H1 (cell line): ENCODE measurements around the gene EN1. TPM values are rescaled to one million over a fixed set of nuclear protein-coding genes. Genes with fewer than 3 reads are reported as not detected.

ENCODE experiments used
- CTCF ChIA-PET: fragments of 300-600 bp; sonication (Branson Sonifier 250); formaldehyde crosslinking; loops from one replicate; lab custom pipeline; 2021; ENCODE audit not compliant: partially characterized antibody; lab: Charles Lee
- POLR2A ChIA-PET: fragments of 300-600 bp; sonication (Branson Sonifier 250); formaldehyde crosslinking; loops from one replicate; lab custom pipeline; 2021; ENCODE audit warnings: inconsistent platforms; ENCODE audit not compliant: partially characterized antibody; lab: Charles Lee
- DNase-seq, 2 experiments: peaks; one replicate each; pipeline versions ENCODE4 v3.0.0 to v3.0.0-alpha.2; 2010 to 2022; ENCODE audit warnings: low spot score in 2 of 2, low read depth in 1 of 2, mixed read lengths in 1 of 2
- FAIRE-seq: peaks from 2 replicates; lab custom pipeline; 2011; peaks lifted over from hg19 to GRCh38; lab: Jason Lieb, UNC
- H2AFZ ChIP-seq: 2 replicates; pipeline ENCODE4 v1.8.1; 2012; ENCODE audit warnings: low read length, inconsistent platforms
- H2AK5ac ChIP-seq: 2 replicates; pipeline ENCODE4 v1.6.1; 2013; ENCODE audit warnings: low read depth, low read length
- H2BK120ac ChIP-seq: replicated peaks from 2 replicates; pipeline ENCODE3; 2013; ENCODE audit warnings: low read depth, low read length, inconsistent platforms
- H2BK12ac ChIP-seq: 2 replicates; pipeline ENCODE4 v1.6.1; 2013; ENCODE audit warnings: low read depth, low read length
- H2BK15ac ChIP-seq: 2 replicates; pipeline ENCODE4 v1.6.1; 2013; ENCODE audit warnings: low read length
- H2BK20ac ChIP-seq: 2 replicates; pipeline ENCODE4 v1.6.1; 2013; ENCODE audit warnings: low read length
- H2BK5ac ChIP-seq: 2 replicates; pipeline ENCODE4 v1.6.1; 2013; ENCODE audit warnings: low read depth, low read length
- H3K14ac ChIP-seq: 2 replicates; pipeline ENCODE4 v1.6.1; 2013; ENCODE audit warnings: inconsistent platforms; ENCODE audit not compliant: insufficient read length
- H3K18ac ChIP-seq: 2 replicates; pipeline ENCODE4 v1.6.1; 2013; ENCODE audit warnings: low read length; ENCODE audit errors: extremely low read depth
- H3K23ac ChIP-seq: 2 replicates; pipeline ENCODE4 v1.6.1; 2013; ENCODE audit warnings: inconsistent platforms; ENCODE audit not compliant: insufficient read length
- H3K23me2 ChIP-seq: 2 replicates; pipeline ENCODE4 v1.6.1; 2013; ENCODE audit warnings: low read depth, low read length
- H3K27ac ChIP-seq: 2 replicates; pipeline ENCODE4 v1.6.1; 2011; ENCODE audit warnings: low read depth, low read length, inconsistent platforms
- H3K27me3 ChIP-seq, 4 experiments: replicated peaks in 1 of 4; 1 replicate in 1 of 4; 2 replicates in 3 of 4; pipeline versions ENCODE4 v1.6.1 to v1.8.1; 2011 to 2013; ENCODE audit warnings: low read length in 3 of 4, mild to moderate bottlenecking in 3 of 4, inconsistent platforms in 2 of 4, mixed read lengths in 2 of 4, moderate library complexity in 1 of 4; ENCODE audit not compliant: control insufficient read depth in 3 of 4, insufficient read depth in 3 of 4; ENCODE audit errors: extremely low read depth in 1 of 4
- H3K36me3 ChIP-seq, 4 experiments: 2 replicates each; pipeline versions ENCODE4 v1.6.1 to v1.8.1; 2011 to 2013; ENCODE audit warnings: mild to moderate bottlenecking in 4 of 4, low read length in 3 of 4, moderate library complexity in 2 of 4, control low read depth in 1 of 4, inconsistent platforms in 1 of 4; ENCODE audit not compliant: insufficient read depth in 4 of 4, control insufficient read depth in 2 of 4
- H3K4ac ChIP-seq: replicated peaks from 2 replicates; pipeline ENCODE3; 2013; ENCODE audit warnings: low read length, low read depth, mixed read lengths, inconsistent platforms; ENCODE audit not compliant: insufficient read length
- H3K4me1 ChIP-seq, 4 experiments: replicated peaks in 1 of 4; 1 replicate in 1 of 4; 2 replicates in 3 of 4; pipeline versions ENCODE4 v1.6.1 to v1.8.1; 2011 to 2013; ENCODE audit warnings: low read length in 3 of 4, inconsistent platforms in 2 of 4, mixed read lengths in 1 of 4; ENCODE audit not compliant: insufficient read depth in 4 of 4, control insufficient read depth in 3 of 4
- H3K4me2 ChIP-seq, 2 experiments: 2 replicates each; pipeline versions ENCODE4 v1.6.1 to v1.8.1; 2011 to 2013; ENCODE audit warnings: low read depth in 2 of 2, low read length in 2 of 2, control low read depth in 1 of 2, inconsistent platforms in 1 of 2, mild to moderate bottlenecking in 1 of 2; ENCODE audit not compliant: insufficient read depth in 1 of 2
- H3K4me3 ChIP-seq, 4 experiments: fragments of 200-600, 300-600 bp in 1 of 4; sonication (generic), shearing (Covaris generic), sonication (Bioruptor Twin) in 1 of 4; 2 replicates each; pipeline versions ENCODE4 v1.5.1 to v1.8.1; 2011 to 2016; ENCODE audit warnings: low read length in 4 of 4, low read depth in 3 of 4, control low read depth in 2 of 4, inconsistent platforms in 2 of 4, mild to moderate bottlenecking in 2 of 4, mixed read lengths in 1 of 4, moderate library complexity in 1 of 4; ENCODE audit not compliant: insufficient read depth in 2 of 4; ENCODE audit errors: extremely low read depth in 1 of 4
- H3K56ac ChIP-seq: replicated peaks from 2 replicates; pipeline ENCODE3; 2013; ENCODE audit warnings: low read depth, mild to moderate bottlenecking, mixed read lengths, low read length, inconsistent platforms; ENCODE audit not compliant: insufficient read length
- H3K79me1 ChIP-seq: 2 replicates; pipeline ENCODE4 v1.6.1; 2013; ENCODE audit warnings: low read depth, low read length, control low read depth
- H3K79me2 ChIP-seq, 2 experiments: 2 replicates each; pipeline versions ENCODE4 v1.6.1 to v1.8.1; 2012 to 2013; ENCODE audit warnings: low read length in 2 of 2, mild to moderate bottlenecking in 2 of 2, inconsistent platforms in 1 of 2; ENCODE audit not compliant: insufficient read depth in 2 of 2, control insufficient read depth in 1 of 2
- H3K9ac ChIP-seq, 4 experiments: replicated peaks in 1 of 4; 1 replicate in 1 of 4; 2 replicates in 3 of 4; pipeline versions ENCODE4 v1.6.1 to v1.8.1; 2011 to 2013; ENCODE audit warnings: low read depth in 3 of 4, low read length in 3 of 4, control low read depth in 2 of 4, mild to moderate bottlenecking in 2 of 4, moderate library complexity in 2 of 4, inconsistent platforms in 1 of 4; ENCODE audit errors: extremely low read depth in 1 of 4
- H3K9me3 ChIP-seq, 2 experiments: 2 replicates each; pipeline versions ENCODE4 v1.6.1 to v1.8.1; 2012 to 2013; ENCODE audit warnings: mild to moderate bottlenecking in 2 of 2, moderate library complexity in 2 of 2, control low read depth in 1 of 2, inconsistent platforms in 1 of 2, low read depth in 1 of 2, low read length in 1 of 2, mixed read lengths in 1 of 2; ENCODE audit not compliant: insufficient read depth in 2 of 2
- H4K20me1 ChIP-seq, 2 experiments: replicated peaks in 1 of 2; 2 replicates each; pipeline versions ENCODE3 to v1.8.1; 2011 to 2013; ENCODE audit warnings: inconsistent platforms in 2 of 2, low read length in 2 of 2, mild to moderate bottlenecking in 1 of 2; ENCODE audit not compliant: insufficient read depth in 2 of 2, control insufficient read depth in 1 of 2
- H4K5ac ChIP-seq: 2 replicates; pipeline ENCODE4 v1.6.1; 2013; ENCODE audit warnings: low read length, low read depth, mixed read lengths, inconsistent platforms; ENCODE audit not compliant: insufficient read length
- H4K8ac ChIP-seq: 2 replicates; pipeline ENCODE4 v1.8.0; 2013; ENCODE audit warnings: mild to moderate bottlenecking, moderate library complexity, low read length, inconsistent platforms; ENCODE audit not compliant: insufficient read depth; ENCODE audit errors: extremely low read depth
- H4K91ac ChIP-seq: replicated peaks from 2 replicates; pipeline ENCODE3; 2013; ENCODE audit warnings: low read length, mixed read lengths, inconsistent platforms; ENCODE audit not compliant: insufficient read length
- CHD1 ChIP-seq: IDR thresholded peaks from 2 replicates; pipeline ENCODE4 v1.6.1; 2012; ENCODE audit warnings: low read depth, low read length, improper control_type of control experiment
- EZH2 ChIP-seq: fragments of 200-600 bp; sonication (generic); IDR thresholded peaks from 2 replicates; pipeline ENCODE4 v1.7.1; 2012; ENCODE audit warnings: low read depth, mild to moderate bottlenecking, moderate library complexity, low read length, inconsistent platforms; ENCODE audit not compliant: severe bottlenecking
- HDAC2 ChIP-seq, 2 experiments: fragments of 300-600 bp in 1 of 2; sonication (generic) in 1 of 2; IDR thresholded peaks; 2 replicates each; pipeline ENCODE4 v1.6.1; 2011 to 2012; ENCODE audit warnings: low read depth in 2 of 2, low read length in 2 of 2, mild to moderate bottlenecking in 2 of 2, moderate library complexity in 2 of 2, borderline replicate concordance in 1 of 2, inconsistent platforms in 1 of 2
- JUN ChIP-seq: IDR thresholded peaks from 2 replicates; pipeline ENCODE4 v1.6.1; 2011; ENCODE audit warnings: low read depth, mild to moderate bottlenecking, improper control_type of control experiment, low read length
- NANOG ChIP-seq: IDR thresholded peaks from 2 replicates; pipeline ENCODE4 v1.6.1; 2011; ENCODE audit warnings: low read length, low read depth, mild to moderate bottlenecking, inconsistent platforms; ENCODE audit not compliant: insufficient read depth, poor library complexity, severe bottlenecking
- NRF1 ChIP-seq: IDR thresholded peaks from 2 replicates; pipeline ENCODE4 v1.6.1; 2011; ENCODE audit warnings: mild to moderate bottlenecking, low read depth, low read length, improper control_type of control experiment
- RNF2 ChIP-seq: fragments of 200-900, 300-1000 bp; sonication (generic); IDR thresholded peaks from 2 replicates; pipeline ENCODE4 v1.7.1; 2016; ENCODE audit warnings: borderline replicate concordance, low read depth, mild to moderate bottlenecking, antibody characterized with exemption, low read length; ENCODE audit not compliant: poor library complexity, severe bottlenecking; ENCODE audit errors: missing control alignments
- SP1 ChIP-seq: IDR thresholded peaks from 2 replicates; pipeline ENCODE4 v1.6.1; 2011; ENCODE audit warnings: low read depth, low read length
- SP4 ChIP-seq: IDR thresholded peaks from 2 replicates; pipeline ENCODE4 v1.6.1; 2012; ENCODE audit warnings: low read length, inconsistent platforms
- SUZ12 ChIP-seq: fragments of 200-600 bp; sonication (generic); IDR thresholded peaks from 2 replicates; pipeline ENCODE4 v1.6.1; 2012; ENCODE audit warnings: mild to moderate bottlenecking, inconsistent platforms, low read length, moderate library complexity, mixed read lengths
- TCF12 ChIP-seq: IDR thresholded peaks from 2 replicates; pipeline ENCODE4 v1.6.1; 2011; ENCODE audit warnings: low read depth, mild to moderate bottlenecking, low read length
- TEAD4 ChIP-seq: IDR thresholded peaks from 2 replicates; pipeline ENCODE4 v1.6.1; 2012; ENCODE audit warnings: low read depth, low read length, inconsistent platforms, mixed read lengths
- YY1 ChIP-seq: IDR thresholded peaks from 2 replicates; pipeline ENCODE4 v1.6.1; 2011; ENCODE audit warnings: low read depth, mild to moderate bottlenecking, low read length
- WGBS, 2 experiments: shearing (Covaris generic) in 1 of 2; methylation state at CpG; one replicate each; pipeline versions ENCODE4 v1.1.6 to v1.1.7; 2013 to 2015; ENCODE audit warnings: low lambda C conversion rate in 2 of 2, mixed read lengths in 2 of 2, inconsistent platforms in 1 of 2, low coverage in 1 of 2, missing lambda C conversion rate in 1 of 2; ENCODE audit not compliant: insufficient replicate concordance in 2 of 2, insufficient coverage in 1 of 2, insufficient read length in 1 of 2; ENCODE audit errors: extremely low coverage in 1 of 2, missing lambda C conversion rate in 1 of 2; 5-methylcytosine and 5-hydroxymethylcytosine counted together
- polyA plus RNA-seq, 7 experiments: library from polyadenylated mRNA; depleted of rRNA in 3 of 7; stranded (reverse) in 5 of 7; unstranded in 2 of 7; fragments of >200 nt in 5 of 7; fragments of 200-250 nt in 2 of 7; gene quantifications; 1 replicate in 5 of 7; 2 replicates in 1 of 7; 4 replicates in 1 of 7; pipeline versions ENCODE4 v1.2.1 to v1.2.3, GENCODE V29; 2011 to 2013; ENCODE audit warnings: missing spikeins in 2 of 7, mixed read lengths in 2 of 7
- total RNA-seq: library from RNA; stranded (reverse); fragmentation: NEBNext Ultra II Directional; extraction: Animal tissue kit (Norgen Biotek cat#: 25700); gene quantifications from 2 replicates; pipeline ENCODE4 v1.2.1, GENCODE V29; 2021

EN1 gene
- total and polyA plus RNA-seq, 2 of the 8 experiments (the other 6 are each of a cell fraction or from before 2014, with no cell fraction given): not detected

DNA sequence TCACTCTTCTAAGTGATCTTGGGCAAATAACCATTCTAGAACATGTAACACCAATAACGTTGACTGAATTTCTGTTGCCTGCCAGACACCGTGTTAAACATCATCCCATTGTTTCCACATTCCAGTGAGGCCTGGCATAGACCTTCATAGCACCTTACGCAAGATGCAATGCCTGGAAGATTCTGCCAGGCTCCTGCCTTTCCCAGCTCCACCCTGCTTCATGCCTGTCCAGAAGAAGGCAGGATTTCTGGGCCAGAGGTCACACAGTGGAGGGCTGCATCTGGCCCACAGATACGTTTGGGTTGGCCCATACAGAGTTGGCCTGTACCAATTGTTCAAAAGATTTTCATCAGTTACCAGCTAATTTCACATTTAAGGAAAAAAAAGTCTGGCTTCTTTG, 46.3 kb downstream of the EN1 start:
- Histone ChIP-seq H4K8ac (no peak overlapping the region), H3K56ac (no peak overlapping the region), H3K14ac (no peak overlapping the region), H3K27ac (no peak overlapping the region), H2BK120ac (no peak overlapping the region), H3K23me2 (no peaks in the 10 kb centered on the region; the same call in 1 of the 2 replicates), H3K4ac (no peak overlapping the region), H2BK5ac (no peak overlapping the region), H2AK5ac (no peak overlapping the region), H2AFZ (no peak overlapping the region), H2BK20ac (no peak overlapping the region), H3K36me3 (0 out of 8 replicates have a peak, but pooled peaks cover 0 to 2% (median 0%) of the 10 kb centered on the region in 4 experiments), H3K9me3 (no peaks in the 10 kb centered on the region), H3K27me3 (no peaks in the 10 kb centered on the region; a peak in 1 of 7 replicates), H4K20me1 (no peaks in the 10 kb centered on the region), H4K91ac (no peak overlapping the region), H3K4me3 (no peak overlapping the region), H3K4me1 (peaks cover 0 to 3% (median 2%) of the 10 kb centered on the region in 4 experiments; a peak in 3 of 7 replicates), H4K5ac (no peak overlapping the region), H3K4me2 (no peak overlapping the region), H3K18ac (no peak overlapping the region), H2BK12ac (no peak overlapping the region), H3K79me2 (no peaks in the 10 kb centered on the region), H3K9ac (no peak overlapping the region), H3K23ac (no peak overlapping the region), H3K79me1 (no peaks in the 10 kb centered on the region), H2BK15ac (no peak overlapping the region)
- FAIRE-seq: no peak
- CTCF ChIA-PET: interaction anchor here (1.5 kb wide), 1 partner anchor 34 kb away, joined by 4 read pairs; no protein-coding TSS in a partner anchor
- no peak for DNase-seq
- 89% methylated on average over 4 of the region's 4 CpGs; no CpG with 5 or more reads in 1 of the 2 experiments for WGBS, 2 experiments
- POLR2A ChIA-PET: interaction anchor here (1.0 to 1.2 kb wide), 2 partner anchors 17 to 25 kb away, joined by 3 to 4 read pairs; no protein-coding TSS in a partner anchor
- TF ChIP-seq SP1: no peak
- TF ChIP-seq SUZ12: no peak
- no peak for TF ChIP-seq HDAC2 (IDR thresholded peaks at IDR 0.05; ENCODE audit: borderline replicate concordance in 1 of 2, low read depth in 2 of 2, low read length in 2 of 2)
- no peak for TF ChIP-seq EZH2
- no peak for TF ChIP-seq NRF1
- TF ChIP-seq CHD1: no peak
- no peak for TF ChIP-seq TEAD4
- TF ChIP-seq RNF2: no peak
- TF ChIP-seq NANOG: no peak
- TF ChIP-seq YY1: no peak
- no peak for TF ChIP-seq JUN
- no peak for TF ChIP-seq SP4
- no peak for TF ChIP-seq TCF12
